BJ (cell line): Measurements from ENCODE around the gene ACTR10. TPM values are rescaled to one million over a fixed set of nuclear protein-coding genes. Genes with fewer than 3 reads are reported as not detected.

Experiments
- CTCF ChIA-PET: fragments of 350-600 bp; formaldehyde crosslinking; extraction: SDS; loops from one replicate; lab custom pipeline; 2021; ENCODE audit warnings: antibody characterized with exemption, inconsistent platforms; lab: Yijun Ruan, JAX
- POLR2A ChIA-PET: fragments of 300-600 bp; sonication (Branson Sonifier 250); formaldehyde crosslinking; extraction: SDS; loops from one replicate; lab custom pipeline; 2021; ENCODE audit warnings: antibody characterized with exemption; lab: Charles Lee
- DNase-seq: peaks from one replicate; pipeline ENCODE4 v3.0.0-alpha.2; 2011; ENCODE audit warnings: low read depth
- H3K27me3 ChIP-seq: 2 replicates; pipeline ENCODE4 v1.6.0; 2011; ENCODE audit warnings: low read length; ENCODE audit not compliant: control insufficient read depth, insufficient read depth
- H3K36me3 ChIP-seq: 2 replicates; pipeline ENCODE4 v1.5.1; 2011; ENCODE audit warnings: low read length; ENCODE audit not compliant: control insufficient read depth, insufficient read depth
- H3K4me3 ChIP-seq: 2 replicates; pipeline ENCODE4 v1.5.1; 2011; ENCODE audit warnings: low read depth, mild to moderate bottlenecking, control low read depth, low read length
- polyA plus RNA-seq: library from polyadenylated mRNA; depleted of rRNA; stranded (reverse); fragments of >200 nt; gene quantifications from 2 replicates; pipeline ENCODE4 v1.2.3, GENCODE V29; 2011
- TF ChIP-seq, protein P1 (sequence below): IDR thresholded peaks from 2 replicates; pipeline ENCODE4 v1.5.1; 2011; ENCODE audit warnings: low read depth, mild to moderate bottlenecking, control low read depth, inconsistent platforms, low read length, moderate library complexity; ENCODE audit not compliant: insufficient read depth

ACTR10 gene
- polyA plus RNA-seq, 1 experiment, result 48.6 TPM

DNA sequence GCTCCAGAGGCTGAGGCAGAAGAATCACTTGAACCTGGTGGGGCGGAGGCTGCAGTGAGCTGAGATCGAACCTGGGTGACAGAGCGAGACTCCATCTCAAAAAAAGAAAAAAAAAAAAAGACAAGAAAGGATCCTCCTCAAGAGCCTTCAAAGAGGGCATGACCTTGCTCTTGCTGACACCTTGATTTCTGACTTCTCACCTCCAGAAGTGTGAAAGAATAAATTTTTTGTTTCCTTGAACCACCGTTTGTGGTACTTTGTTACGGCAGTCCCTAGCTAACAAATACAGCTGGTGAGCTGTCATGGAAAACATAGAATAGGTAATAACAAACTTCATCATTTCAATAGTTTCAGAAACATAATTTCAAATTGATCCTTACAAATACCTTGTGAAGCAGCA lies 1.9 kb upstream of the ACTR10 start:
- TF ChIP-seq, protein P1, sequence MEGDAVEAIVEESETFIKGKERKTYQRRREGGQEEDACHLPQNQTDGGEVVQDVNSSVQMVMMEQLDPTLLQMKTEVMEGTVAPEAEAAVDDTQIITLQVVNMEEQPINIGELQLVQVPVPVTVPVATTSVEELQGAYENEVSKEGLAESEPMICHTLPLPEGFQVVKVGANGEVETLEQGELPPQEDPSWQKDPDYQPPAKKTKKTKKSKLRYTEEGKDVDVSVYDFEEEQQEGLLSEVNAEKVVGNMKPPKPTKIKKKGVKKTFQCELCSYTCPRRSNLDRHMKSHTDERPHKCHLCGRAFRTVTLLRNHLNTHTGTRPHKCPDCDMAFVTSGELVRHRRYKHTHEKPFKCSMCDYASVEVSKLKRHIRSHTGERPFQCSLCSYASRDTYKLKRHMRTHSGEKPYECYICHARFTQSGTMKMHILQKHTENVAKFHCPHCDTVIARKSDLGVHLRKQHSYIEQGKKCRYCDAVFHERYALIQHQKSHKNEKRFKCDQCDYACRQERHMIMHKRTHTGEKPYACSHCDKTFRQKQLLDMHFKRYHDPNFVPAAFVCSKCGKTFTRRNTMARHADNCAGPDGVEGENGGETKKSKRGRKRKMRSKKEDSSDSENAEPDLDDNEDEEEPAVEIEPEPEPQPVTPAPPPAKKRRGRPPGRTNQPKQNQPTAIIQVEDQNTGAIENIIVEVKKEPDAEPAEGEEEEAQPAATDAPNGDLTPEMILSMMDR, result no peak
- no peak for DNase-seq
- ChIA-PET CTCF (no interaction called here), POLR2A (no interaction called here)
- no peak overlapping the region for H3K4me3 ChIP-seq
- peaks cover 3% of the 10 kb centered on the region for H3K27me3 ChIP-seq
- H3K36me3 ChIP-seq, result no peaks in the 10 kb centered on the region

DNA sequence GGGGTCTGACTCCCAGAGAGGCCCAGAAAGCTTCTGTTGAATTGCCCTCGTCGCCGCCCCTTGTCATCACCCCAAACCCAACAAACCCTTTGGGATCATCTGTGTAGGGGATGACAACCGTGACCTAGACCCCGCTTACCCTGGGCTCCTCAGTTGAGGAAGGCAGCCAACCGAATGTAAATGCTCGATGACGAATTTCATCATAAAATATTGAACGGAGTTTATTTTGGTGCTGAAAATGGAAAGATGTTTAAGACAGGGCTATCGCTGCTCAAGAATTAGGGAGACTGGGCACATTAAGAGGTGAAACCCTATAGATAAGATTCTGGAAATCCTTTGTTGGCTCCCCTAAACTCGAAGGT lies 512 bp downstream of the ACTR10 start:
- Histone ChIP-seq H3K4me3 (peak overlapping the region; percentile 82), H3K36me3 (no peaks in the 10 kb centered on the region; the same call in 1 of the 2 replicates), H3K27me3 (no peaks in the 10 kb centered on the region)
- POLR2A ChIA-PET, result no interaction called here
- TF ChIP-seq, protein P1, result no peak
- CTCF ChIA-PET, result interaction anchor here (2.0 kb wide), 1 partner anchor 32 kb away, joined by 5 read pairs; no protein-coding TSS in a partner anchor
- no peak for DNase-seq

DNA sequence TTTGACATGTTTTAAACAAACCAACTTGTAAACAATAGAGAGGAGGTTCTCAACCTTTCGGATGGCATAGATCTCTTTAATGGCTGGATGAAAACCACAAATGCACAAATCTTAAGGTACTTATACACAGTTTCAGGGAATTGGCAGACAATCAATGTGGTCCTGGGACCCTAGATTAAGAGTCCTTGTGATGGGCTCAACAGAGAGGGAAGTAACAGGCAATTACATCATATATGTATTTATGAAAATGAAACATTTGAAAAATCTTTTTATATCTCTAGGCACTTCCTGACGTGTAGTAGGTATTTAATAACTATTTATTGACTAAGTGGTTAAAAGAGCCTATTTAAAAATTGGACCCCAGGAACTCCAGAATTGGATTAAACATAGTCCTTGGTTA lies 897 bp downstream of the ACTR10 start:
- no peak for DNase-seq
- peak overlapping the region; percentile 82 for H3K4me3 ChIP-seq
- no peaks in the 10 kb centered on the region for H3K27me3 ChIP-seq
- ChIA-PET POLR2A (no interaction called here), CTCF (no interaction called here)
- TF ChIP-seq, protein P1, result no peak
- no peaks in the 10 kb centered on the region; the same call in 1 of the 2 replicates for H3K36me3 ChIP-seq

DNA sequence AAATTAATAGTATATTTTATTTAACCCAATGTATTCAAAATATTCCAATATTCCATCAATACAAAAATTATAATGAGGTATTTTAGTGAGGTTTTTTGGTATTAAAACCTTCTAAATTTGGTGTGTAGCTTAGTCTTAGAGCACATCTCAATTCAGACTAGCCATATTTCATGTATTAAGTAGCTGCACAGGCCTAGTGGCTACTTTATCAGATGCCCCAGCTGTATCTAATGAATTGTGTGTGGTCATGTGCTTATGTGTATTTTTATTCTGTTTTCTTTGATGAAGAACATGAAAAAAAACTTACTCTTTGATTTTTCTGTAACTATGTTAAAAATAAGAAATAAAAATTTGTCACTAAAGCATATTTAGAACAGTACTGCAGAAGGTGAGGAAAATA lies 13.2 kb downstream of the ACTR10 start:
- no peaks in the 10 kb centered on the region for H3K27me3 ChIP-seq
- TF ChIP-seq, protein P1, result no peak
- H3K36me3 ChIP-seq, result peaks cover 5% of the 10 kb centered on the region
- ChIA-PET POLR2A (no interaction called here), CTCF (no interaction called here)
- DNase-seq, result no peak
- H3K4me3 ChIP-seq, result no peak overlapping the region

DNA sequence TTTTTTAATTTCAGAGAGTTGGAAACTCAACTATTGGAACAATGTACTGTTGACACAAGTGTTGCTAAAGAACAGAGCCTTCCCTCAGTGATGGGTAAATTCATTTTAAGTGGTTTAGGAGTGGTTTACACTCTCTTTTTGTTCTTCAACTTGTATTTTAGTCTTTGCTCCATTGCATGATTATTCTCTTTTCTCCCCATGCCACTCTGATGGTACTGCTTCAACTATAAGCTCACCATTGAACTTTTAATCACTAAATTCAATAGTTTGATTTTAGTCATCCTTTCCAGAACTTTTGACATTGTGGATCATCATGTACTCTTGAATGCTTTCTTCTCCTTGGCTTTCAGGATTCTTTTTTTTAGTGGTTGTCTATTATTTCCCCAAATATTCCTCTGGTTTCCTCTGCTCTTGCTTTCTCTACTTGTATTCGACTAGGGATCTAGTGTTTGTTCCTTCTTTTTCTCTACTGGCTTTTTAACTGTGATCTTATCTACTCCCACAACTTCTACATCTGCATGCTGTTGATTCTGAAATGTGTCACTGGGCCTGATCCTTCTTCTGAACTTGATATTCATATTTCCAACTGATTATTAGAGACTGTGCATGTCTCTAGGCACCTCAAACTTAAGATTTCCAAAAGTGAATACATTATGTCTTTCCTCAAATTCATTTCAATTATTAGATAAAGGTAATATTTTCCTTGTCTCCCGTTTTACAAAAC lies 15.4 kb downstream of the ACTR10 start:
- Histone ChIP-seq H3K4me3 (no peak overlapping the region), H3K27me3 (no peaks in the 10 kb centered on the region), H3K36me3 (peaks cover 5% of the 10 kb centered on the region)
- CTCF ChIA-PET, result interaction anchor here (0.7 kb wide), 1 partner anchor 12 kb away, joined by 3 read pairs; no protein-coding TSS in a partner anchor
- DNase-seq, result no peak
- POLR2A ChIA-PET, result no interaction called here
- TF ChIP-seq, protein P1, result no peak
